Measurements from ENCODE around the gene RALGAPA1.

RALGAPA1 gene

DNA sequence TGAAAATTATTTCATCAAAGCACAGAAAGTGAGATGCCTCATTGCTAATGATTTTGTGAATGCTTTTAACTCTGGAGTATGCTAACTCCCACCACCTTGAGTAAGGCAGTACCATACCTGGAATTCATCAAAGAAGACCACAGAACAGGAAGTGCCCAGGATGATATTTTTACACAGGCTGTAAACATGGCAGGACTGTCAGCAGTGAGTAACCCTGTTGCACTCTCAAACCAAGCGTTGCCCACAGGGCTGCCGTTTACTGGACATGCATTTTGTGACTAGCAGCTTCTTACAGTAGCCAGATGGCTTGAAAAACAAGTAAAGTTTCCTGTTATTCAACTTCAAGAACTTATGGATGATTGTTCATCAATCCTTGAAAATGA is 42.4 kb downstream of the RALGAPA1 start:
- TF ChIP-seq, protein P1, sequence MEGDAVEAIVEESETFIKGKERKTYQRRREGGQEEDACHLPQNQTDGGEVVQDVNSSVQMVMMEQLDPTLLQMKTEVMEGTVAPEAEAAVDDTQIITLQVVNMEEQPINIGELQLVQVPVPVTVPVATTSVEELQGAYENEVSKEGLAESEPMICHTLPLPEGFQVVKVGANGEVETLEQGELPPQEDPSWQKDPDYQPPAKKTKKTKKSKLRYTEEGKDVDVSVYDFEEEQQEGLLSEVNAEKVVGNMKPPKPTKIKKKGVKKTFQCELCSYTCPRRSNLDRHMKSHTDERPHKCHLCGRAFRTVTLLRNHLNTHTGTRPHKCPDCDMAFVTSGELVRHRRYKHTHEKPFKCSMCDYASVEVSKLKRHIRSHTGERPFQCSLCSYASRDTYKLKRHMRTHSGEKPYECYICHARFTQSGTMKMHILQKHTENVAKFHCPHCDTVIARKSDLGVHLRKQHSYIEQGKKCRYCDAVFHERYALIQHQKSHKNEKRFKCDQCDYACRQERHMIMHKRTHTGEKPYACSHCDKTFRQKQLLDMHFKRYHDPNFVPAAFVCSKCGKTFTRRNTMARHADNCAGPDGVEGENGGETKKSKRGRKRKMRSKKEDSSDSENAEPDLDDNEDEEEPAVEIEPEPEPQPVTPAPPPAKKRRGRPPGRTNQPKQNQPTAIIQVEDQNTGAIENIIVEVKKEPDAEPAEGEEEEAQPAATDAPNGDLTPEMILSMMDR (IDR thresholded peaks at IDR 0.05; ENCODE audit: low read depth, low read length), result no peak
- Histone ChIP-seq H3K4me3 (ENCODE audit: low read depth, low read length) (no peak overlapping the region), H3K4me1 (no peaks in the 10 kb centered on the region), H3K27me3 (no peaks in the 10 kb centered on the region), H3K36me3 (no peaks in the 10 kb centered on the region; the same call in none of the 2 replicates), H3K9me3 (no peaks in the 10 kb centered on the region)
- no peak for DNase-seq

DNA sequence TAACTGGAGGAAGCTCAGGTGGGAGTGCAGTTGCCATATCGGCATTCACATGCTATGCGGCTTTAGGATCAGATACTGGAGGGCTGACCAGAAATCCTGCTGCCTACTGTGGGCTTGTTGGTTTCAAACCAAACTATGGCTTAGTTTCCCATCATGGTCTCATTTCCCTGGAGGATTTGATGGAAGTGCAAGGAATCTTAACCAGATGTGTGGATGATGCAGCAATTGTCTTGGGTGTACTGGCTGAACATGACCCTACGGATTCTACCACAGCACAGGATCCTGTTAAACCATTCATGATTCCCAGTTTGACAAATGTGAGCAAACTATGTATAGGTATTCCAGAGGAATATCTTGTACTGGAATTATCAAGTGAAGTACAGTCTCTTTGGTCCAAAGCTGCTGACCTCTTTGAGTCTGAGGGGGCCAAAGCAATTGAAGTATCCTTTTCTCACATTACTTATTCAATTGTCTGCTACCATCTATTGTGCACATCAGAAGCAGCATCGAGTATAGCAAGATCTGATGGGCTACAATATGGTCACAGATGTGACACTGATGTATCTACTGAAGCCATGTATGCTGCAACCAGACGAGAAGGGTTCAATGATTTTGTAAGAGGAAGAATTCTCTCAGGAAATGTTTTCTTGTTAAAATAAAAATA is 42.9 kb downstream of the RALGAPA1 start:
- Histone ChIP-seq H3K9me3 (no peaks in the 10 kb centered on the region), H3K4me3 (ENCODE audit: low read depth, low read length) (no peak overlapping the region), H3K4me1 (no peaks in the 10 kb centered on the region), H3K36me3 (no peaks in the 10 kb centered on the region; the same call in none of the 2 replicates), H3K27me3 (no peaks in the 10 kb centered on the region)
- no peak for DNase-seq
- TF ChIP-seq, protein P1 (IDR thresholded peaks at IDR 0.05; ENCODE audit: low read depth, low read length), result no peak

DNA sequence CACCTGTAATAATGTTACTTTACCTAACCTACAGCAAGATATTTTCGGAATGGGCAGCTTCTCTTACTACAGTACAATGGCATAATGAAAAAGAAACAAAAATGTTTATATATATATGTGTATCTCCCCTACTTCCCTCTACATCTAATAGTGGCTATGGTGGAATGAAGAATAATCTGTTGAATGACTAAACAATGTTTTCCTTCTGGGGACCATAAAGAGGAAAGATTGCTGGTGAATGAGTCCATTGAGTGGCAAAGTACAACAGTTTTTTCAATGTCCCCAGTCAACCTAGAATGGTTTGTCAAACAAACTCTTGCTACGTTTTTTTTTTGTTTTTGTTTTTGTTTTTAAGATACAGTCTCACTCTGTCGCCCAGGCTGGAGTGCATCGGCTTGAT is 47.2 kb downstream of the RALGAPA1 start:
- Histone ChIP-seq H3K36me3 (no peaks in the 10 kb centered on the region; the same call in none of the 2 replicates), H3K27me3 (no peaks in the 10 kb centered on the region), H3K9me3 (no peaks in the 10 kb centered on the region), H3K4me3 (ENCODE audit: low read depth, low read length) (no peak overlapping the region), H3K4me1 (no peaks in the 10 kb centered on the region)
- DNase-seq, result no peak
- TF ChIP-seq, protein P1 (IDR thresholded peaks at IDR 0.05; ENCODE audit: low read depth, low read length), result no peak

DNA sequence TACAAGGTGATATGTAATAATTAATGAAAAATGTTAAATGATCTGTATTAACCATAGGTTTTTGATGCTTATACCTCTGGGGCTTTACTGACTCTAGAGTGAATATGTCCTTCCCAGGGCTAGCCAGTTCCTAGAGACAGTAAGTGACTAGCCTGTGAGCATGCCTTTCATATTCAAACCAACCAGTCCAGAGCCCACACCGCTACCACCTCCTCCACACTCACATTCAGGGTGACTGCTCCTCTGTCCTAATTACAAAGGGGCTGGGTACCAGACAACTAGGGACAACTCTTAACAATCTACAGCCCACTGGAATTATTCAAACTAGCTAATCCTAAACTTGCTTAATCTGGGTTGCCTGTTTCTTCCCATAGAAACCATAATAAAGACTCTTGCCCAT is 49.0 kb downstream of the RALGAPA1 start:
- no peaks in the 10 kb centered on the region for H3K27me3 ChIP-seq
- peaks cover 15% of the 10 kb centered on the region for H3K36me3 ChIP-seq
- DNase-seq, result no peak
- H3K9me3 ChIP-seq, result no peaks in the 10 kb centered on the region
- H3K4me3 ChIP-seq (ENCODE audit: low read depth, low read length), result no peak overlapping the region
- H3K4me1 ChIP-seq, result no peaks in the 10 kb centered on the region
- TF ChIP-seq, protein P1 (IDR thresholded peaks at IDR 0.05; ENCODE audit: low read depth, low read length), result no peak

DNA sequence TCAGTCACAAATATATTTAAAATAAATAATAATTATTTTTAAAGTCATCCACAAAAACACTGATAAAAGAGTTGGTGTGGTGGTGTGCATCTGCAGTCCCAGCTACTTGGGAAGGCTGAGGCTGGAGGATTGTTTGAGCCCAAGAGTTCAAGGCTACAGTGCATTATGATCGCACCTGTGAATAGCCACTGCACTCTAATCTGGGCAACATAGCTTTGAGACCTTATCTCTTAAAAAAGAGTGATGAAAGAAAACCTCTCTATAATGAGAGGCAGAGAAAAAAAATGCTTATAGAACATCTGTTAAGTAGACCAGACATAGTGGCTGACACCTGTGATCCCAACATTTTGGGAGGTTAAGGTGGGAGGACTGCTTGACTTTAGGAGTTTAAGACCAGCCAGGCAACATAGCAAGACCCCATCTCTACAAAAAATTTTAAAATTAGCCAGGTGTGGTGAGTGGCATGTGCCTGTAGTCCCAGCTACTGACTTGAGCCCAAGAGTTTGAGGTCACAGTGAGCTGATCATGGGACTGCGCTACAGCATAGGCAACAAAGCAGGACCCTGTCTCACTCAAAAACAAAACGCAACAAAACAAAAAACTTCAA is 50.5 kb downstream of the RALGAPA1 start:
- H3K36me3 ChIP-seq, result peaks cover 17% of the 10 kb centered on the region
- no peak for DNase-seq

DNA sequence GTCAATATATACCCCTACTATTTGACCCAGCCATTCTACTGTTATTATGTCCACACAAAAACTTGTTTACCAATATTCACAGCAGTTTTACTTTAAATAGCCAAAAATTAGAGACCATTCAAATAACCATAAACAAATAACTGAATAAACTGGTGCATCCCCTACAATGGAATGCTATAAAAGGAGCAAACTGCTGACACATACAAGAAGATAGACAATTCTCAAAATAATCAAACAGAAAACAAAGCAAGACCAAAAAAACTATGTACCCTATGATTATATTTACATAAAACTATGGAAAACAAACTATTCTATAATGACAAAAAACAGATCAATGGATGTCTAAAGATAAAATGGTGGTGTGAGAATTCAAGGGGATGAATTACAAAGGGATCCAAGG is 54.4 kb downstream of the RALGAPA1 start:
- TF ChIP-seq, protein P1 (IDR thresholded peaks at IDR 0.05; ENCODE audit: low read depth, low read length), result no peak
- H3K36me3 ChIP-seq, result peaks cover 24% of the 10 kb centered on the region
- no peak for DNase-seq
- no peak overlapping the region for H3K4me3 ChIP-seq (ENCODE audit: low read depth, low read length)
- H3K9me3 ChIP-seq, result no peaks in the 10 kb centered on the region
- H3K27me3 ChIP-seq, result no peaks in the 10 kb centered on the region
- H3K4me1 ChIP-seq, result no peaks in the 10 kb centered on the region

More for the DNA sequence above, 50.5 kb downstream of the RALGAPA1 start:
- TF ChIP-seq, protein P1 (IDR thresholded peaks at IDR 0.05; ENCODE audit: low read depth, low read length), result no peak
- H3K4me3 ChIP-seq (ENCODE audit: low read depth, low read length), result no peak overlapping the region
- H3K4me1 ChIP-seq, result no peaks in the 10 kb centered on the region
- no peaks in the 10 kb centered on the region for H3K27me3 ChIP-seq
- no peaks in the 10 kb centered on the region for H3K9me3 ChIP-seq

Measured in BE2C (cell line).